Smooth muscle cell of the brain vasculature (primary cell): ENCODE results near the gene FXYD4.
"Not testable (repeated sequence)": the region's sequence is repeated elsewhere in the genome, so short reads cannot be mapped to it uniquely, and the experiment has no call there.

Source experiments
- DNase-seq: peaks from one replicate; pipeline ENCODE4 v3.0.0-alpha.2; 2012; ENCODE audit warnings: low read depth, low spot score

The FXYD4 gene

GRCh38 chr10:43375401-43376020, 4.1 kb downstream of the FXYD4 start:
- no peak for DNase-seq

DNA sequence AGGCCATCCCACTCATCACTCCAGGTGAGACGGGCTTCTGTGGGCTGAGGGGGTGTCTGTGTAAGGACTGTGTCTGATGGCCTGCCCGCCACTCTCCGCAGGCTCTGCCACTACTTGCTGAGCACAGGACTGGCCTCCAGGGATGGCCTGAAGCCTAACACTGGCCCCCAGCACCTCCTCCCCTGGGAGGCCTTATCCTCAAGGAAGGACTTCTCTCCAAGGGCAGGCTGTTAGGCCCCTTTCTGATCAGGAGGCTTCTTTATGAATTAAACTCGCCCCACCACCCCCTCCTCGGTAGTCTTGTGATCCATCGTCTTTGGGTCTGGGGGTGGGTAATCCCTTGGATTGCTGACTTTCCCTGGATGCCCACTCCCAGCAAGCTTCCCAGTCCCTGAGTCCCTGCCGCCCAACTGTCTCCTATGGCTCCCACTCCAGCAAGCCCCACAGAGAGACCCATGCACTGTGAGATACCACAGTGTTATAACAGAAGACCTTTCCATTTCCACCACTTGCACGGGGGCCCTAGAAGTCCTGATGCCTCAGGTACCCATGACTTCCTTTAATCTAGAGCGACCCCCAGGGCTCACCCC, 4.7 kb downstream of the FXYD4 start:
- DNase-seq: no peak

DNA sequence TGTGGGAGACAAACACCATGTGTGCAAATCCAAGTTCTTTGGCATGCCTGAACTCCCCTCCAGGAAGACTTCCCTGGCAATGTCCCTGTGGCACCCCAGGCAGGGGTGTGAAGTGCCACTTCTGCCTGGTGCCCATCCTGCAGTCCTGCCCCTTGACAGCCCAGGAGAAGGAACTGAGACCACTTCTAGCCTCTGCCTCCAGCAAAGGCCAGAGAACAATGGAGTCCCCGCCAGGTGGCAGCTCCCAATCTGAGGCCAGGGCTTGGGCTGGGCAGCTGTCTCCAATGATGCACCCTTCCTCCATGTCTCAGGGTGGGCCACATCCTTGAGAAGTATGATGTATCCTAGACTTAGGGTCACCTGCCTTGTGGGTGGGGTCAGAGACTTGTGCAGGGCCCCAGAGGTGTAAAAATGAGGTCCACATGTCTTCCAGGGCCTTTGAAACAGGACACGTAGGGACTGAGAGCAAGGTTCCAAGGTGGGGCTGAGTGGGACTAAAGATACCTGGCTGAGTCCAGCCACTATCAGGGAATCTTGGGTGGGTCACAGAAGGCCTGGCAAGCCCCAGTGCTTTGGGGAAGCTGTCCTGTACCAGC, 5.5 kb downstream of the FXYD4 start:
- no peak for DNase-seq

- no peak for DNase-seq
These were observed 6.0 kb downstream of the FXYD4 start for GRCh38 chr10:43377424-43377883.

GRCh38 chr10:43380610-43381222, 9.3 kb downstream of the FXYD4 start:
- DNase-seq: no peak

DNA sequence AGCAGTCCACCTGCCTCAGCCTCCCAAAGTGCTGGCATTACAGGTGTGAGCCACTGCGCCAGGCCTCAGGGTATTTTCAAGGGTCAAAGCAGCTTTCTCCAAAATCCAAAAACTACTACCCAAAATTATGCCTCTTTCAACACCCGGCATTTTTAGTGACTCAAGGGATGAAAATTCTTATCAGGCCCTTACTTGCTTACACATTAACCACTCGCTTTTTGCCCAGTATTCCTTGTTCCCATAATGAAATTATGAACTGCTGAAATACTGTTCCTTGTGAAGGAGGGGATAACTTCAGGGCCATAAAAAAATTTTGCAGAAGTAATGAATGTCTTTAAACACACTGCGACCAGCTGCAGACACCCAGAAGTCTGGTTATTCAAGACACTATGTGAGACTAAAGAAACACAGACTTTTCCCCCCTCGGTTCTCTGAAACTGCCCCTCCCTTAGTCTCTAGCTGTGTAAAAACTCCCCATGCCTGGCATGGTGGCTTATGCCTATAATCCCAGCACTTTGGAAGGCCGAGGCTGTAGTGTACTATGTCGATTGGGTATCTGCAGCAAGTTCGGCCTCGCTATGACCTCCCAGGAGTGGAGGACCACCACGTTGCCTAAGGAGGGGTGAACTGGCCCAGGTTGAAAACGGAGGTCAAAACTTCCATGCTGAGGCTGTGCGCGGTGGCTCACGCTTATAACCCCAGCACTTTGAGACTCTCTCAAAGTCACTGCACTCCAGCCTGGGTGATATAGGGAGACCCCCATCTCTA, 12.0 kb downstream of the FXYD4 start:
- no peak for DNase-seq

- no peak for DNase-seq
These were observed 13.1 kb downstream of the FXYD4 start for GRCh38 chr10:43384252-43385221.

DNA sequence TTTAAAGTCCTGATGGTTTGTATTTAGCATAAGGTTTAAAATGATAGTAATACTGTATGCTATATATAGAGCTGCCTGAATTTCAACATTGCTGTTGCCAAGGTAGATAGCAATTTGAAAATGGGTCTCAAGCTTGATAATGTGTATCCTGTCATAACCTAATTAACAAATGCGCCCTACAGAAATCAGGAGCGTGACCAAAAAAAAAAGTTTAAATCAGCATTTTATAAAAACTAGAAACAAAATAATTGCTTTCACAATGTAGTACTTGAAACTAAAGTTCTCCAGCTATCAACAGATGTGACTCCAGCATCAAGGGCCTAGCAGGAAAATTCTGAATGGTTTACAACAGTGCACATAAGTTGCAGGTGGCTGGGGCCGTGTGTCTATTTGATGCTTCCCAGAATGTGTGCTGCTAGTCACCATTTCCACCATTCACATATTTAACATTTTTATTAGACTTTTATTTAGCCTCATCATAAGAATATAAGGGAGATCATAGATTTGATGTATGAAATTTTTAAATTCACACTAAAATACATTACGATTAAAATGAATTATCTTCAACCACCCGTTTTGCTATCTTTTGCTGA, 14.1 kb downstream of the FXYD4 start:
- no peak for DNase-seq

- no peak for DNase-seq
These were observed 15.1 kb downstream of the FXYD4 start for GRCh38 chr10:43386549-43386948.

DNA sequence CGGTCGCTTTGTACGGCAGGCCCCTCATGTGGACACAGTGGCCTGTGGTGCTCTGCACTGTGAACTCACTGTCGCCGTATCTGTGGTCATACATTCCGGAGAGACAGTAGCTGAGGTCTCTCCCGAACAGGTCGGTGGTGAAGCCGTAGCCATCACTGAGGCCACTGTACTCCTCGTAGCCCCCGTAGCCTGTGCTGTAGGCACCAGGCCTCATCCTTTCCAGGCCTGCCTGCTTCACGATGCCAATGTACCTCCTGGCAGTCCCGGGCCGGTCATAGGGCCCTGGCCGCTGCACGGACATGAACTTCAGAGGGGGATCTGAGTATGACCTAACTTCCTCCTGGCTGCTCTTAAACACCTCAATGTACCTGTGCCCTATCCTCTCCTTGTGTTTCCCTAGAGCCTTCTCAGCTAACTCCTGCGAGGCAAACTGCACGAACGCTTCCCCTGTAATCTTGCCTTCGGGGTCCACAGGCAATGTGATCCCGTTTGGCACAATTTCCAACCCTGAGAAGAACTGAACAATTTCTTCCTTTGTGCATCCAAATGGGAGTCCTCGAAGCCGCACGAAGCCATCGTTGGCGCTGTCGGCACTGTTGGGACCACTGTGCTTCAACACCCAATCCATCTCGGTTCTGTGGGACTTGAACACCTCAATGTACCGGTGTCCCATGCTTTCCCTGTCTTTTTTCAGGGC, 15.7 kb downstream of the FXYD4 start:
- no peak for DNase-seq

DNA sequence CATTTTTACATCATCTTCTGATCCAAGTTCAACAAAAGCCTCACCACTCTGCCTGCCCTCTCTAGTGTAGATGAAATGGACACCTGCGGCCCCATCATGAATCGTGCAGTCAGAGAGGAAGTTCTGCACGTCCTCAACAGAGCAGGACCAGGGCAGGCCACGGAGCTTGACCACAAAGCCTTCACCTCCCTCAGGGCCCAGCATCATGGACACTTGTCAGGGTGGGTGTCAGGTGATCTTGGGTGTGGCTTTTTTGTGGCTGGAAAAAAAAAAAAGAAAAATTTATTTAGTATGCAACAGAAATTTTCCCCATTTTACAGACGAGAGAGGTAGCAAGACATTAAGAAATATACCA, 16.2 kb downstream of the FXYD4 start:
- DNase-seq: no peak

DNA sequence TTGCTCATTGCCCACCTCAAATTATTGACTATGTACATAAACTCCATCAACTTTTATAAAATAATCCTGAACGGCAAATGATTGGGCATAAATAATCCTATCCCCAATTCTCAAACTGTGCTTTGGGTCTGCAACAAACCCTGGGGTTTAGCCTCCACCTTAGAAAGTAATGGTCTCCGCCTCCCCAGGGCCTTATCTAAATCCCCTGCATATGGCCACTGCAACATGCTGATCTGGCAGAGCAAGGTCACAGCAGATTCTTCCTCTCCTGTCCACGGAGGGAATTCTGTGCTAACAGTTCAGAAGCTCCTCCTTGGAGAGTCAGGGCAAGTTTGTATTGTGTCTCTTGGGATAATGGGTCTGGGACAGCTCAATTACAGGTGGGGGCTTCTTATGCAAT, 18.4 kb downstream of the FXYD4 start:
- no peak for DNase-seq

DNA sequence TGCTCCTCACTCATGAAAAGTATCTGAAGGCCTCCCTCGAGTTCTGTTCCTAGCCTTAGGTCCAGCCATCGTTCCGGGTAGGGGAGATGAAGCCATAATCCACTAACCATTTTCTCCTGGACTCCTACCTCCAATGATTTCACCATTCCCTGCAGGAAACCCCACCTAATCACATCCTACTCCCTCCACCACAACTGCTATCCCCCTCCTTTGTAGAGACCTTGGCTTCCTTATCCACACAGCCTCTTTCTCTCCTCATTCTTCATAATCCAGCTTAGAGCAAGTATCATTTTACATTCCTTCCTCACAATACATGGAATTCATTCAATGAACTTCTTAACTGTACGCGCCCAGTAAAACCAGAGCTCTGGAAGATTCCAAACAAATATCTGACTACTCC, 18.9 kb downstream of the FXYD4 start:
- DNase-seq: no peak

- no peak for DNase-seq
These were observed 19.3 kb downstream of the FXYD4 start for GRCh38 chr10:43390759-43391158.

- DNase-seq: no peak
These were observed 20.1 kb downstream of the FXYD4 start for GRCh38 chr10:43391496-43391895.

DNA sequence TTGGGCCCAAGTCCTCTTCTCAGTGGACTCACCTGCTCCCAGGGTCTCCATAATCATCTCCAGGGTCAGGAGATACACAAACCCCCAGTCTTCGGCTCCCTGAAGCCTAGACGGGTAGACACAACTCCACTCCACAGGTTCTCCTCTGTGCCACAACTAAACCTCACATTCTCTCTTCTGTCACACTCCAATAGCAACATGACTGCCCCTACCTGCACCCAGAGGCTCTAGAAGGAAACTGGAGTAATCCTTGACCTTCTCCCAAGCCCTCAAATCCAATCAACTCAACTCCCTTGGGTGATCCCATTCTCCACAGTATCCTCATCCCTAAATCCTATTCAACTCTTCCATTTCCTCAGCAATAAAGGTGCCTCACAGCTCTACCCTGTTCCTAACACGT, 21.3 kb downstream of the FXYD4 start:
- no peak for DNase-seq

DNA sequence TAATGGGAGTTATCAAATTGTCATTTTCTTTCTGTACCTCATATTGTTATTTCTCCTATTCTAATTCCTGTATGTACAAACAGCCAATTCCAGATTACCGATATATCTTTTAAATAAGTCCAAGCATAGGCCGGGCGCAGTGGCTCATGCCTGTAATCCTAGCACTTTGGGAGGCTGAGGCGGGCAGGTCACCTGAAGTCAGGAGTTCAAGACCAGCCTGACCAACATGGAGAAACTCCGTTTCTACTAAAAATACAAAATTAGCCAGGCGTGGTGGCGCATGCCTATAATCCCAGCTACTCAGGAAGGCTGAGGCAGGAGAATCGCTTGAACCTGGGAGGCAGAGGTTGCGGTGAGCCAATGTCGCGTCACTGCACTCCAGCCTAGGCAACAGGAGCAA, 21.8 kb downstream of the FXYD4 start:
- not testable (repeated sequence) for DNase-seq

GRCh38 chr10:43393606-43394360, 22.3 kb downstream of the FXYD4 start:
- no peak for DNase-seq

- no peak for DNase-seq
These were observed 23.4 kb downstream of the FXYD4 start for GRCh38 chr10:43394868-43395267.
